Fibroblast of skin of abdomen (primary cell): Measurements from ENCODE around the gene PTGIR. TPM values are rescaled to one million over a fixed set of nuclear protein-coding genes. Genes with fewer than 3 reads are reported as not detected.

ENCODE experiments used
- DNase-seq: peaks from one replicate; pipeline ENCODE4 v3.0.0-alpha.2; 2013
- polyA plus RNA-seq, 2 experiments: library from polyadenylated mRNA; unstranded; fragments of 120-200 nt; gene quantifications; one replicate each; pipeline ENCODE4 v1.2.1, GENCODE V29; 2013; ENCODE audit not compliant: insufficient read length in 2 of 2

PTGIR gene, protein sequence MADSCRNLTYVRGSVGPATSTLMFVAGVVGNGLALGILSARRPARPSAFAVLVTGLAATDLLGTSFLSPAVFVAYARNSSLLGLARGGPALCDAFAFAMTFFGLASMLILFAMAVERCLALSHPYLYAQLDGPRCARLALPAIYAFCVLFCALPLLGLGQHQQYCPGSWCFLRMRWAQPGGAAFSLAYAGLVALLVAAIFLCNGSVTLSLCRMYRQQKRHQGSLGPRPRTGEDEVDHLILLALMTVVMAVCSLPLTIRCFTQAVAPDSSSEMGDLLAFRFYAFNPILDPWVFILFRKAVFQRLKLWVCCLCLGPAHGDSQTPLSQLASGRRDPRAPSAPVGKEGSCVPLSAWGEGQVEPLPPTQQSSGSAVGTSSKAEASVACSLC
- polyA plus RNA-seq (2013, experiment 1 of 2; ENCODE audit: insufficient read length): 10.4 TPM
- polyA plus RNA-seq (2013, experiment 2 of 2; ENCODE audit: insufficient read length): 10.2 TPM

DNA sequence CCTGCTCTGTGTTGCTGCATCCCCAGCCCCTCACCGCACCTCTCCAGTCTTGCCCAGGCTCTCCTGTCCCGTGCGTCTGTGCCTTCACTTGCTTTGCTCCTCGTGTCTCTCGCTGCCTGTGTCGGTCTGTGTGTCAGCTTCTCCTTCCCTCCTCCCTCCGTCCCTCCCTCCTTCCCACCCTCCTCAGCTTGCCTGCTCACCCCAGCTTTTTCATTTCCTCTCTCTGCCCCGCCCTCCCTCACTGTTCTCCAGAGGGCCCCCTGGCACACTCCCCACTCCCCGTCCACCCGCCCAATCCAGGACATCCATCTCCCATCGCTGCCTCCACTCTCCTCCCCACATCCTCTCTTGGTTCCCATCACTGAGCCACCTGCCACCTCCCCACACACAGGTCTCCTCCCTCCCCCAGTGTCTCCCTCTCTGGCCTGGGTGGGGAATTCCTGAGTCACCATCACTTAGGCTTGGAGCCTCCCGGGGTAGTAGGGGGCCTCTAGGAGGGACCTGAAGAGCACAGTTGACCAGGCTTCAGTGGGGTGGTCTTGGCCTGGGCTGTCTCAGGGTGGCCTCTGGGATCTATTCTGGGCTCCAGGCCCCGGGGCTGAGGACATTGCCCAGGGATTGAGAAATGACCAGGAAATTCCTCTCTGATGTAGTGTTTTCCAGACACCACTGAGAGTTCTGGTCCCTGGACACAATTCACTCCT, at the start of gene PTGIR:
TSS of gene PTGIR (minus strand) at position 132 of the 704 bp plus-strand sequence. CDS start 864 bp downstream, outside the sequence.
- peak; percentile 83 for DNase-seq

DNA sequence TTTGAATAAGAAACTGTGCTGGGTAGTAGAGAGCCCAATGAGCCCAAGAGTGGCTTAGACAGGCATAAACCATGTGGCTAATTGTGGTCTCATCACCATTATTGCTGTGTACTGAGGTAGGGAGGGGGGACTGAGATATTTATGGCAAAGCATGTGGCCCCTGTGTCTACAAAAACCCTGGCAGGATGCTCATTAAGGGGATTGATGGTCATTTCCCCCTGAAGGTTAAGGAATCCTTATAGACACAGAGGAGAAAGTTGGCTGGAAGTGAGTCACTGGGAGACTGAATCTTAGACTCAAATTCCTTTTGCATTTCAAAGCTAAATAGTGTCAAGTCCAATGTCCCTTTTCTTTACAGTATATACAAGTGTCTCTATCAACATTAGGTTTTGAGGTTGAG, 45.9 kb upstream of the PTGIR start:
- peak; percentile 47 for DNase-seq

DNA sequence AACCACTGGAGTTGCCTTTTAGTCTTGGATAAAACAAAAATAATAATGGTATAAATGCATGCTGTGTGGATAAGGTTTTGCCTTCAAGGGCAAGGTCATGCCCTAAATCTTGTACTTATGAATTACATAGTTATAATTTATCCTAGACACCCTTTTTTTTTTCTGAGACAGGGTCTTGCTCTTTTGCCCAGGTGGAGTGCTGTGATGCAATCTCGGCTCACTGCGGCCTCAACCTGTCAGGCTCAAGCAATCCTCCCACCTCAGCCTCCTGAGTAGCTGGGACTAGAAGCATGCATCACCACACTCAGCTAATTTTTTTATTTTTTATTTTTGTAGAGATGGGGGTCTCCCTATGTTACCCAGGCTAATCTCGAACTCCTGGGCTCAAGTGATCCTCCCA, 43.8 kb upstream of the PTGIR start:
- DNase-seq: no peak

DNA sequence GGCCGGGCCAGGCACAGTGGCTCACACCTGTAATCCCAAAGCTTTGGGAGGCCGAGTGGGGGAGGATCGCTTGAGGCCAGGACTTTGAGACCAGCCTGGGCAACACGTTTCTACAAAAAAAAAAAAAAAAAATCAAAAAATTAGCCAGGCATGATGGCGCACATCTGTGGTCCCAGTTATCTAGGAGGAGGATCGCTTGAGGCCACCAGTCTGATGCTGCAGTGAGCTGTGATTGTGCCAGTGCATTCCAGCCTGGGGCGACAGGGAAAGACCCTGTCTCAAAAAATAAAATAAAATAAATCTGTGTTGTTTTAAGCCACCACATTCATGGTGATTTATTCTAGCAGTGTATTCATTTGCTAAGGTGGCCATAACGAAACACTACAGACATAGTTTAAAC, 40.2 kb upstream of the PTGIR start:
- no peak for DNase-seq

DNA sequence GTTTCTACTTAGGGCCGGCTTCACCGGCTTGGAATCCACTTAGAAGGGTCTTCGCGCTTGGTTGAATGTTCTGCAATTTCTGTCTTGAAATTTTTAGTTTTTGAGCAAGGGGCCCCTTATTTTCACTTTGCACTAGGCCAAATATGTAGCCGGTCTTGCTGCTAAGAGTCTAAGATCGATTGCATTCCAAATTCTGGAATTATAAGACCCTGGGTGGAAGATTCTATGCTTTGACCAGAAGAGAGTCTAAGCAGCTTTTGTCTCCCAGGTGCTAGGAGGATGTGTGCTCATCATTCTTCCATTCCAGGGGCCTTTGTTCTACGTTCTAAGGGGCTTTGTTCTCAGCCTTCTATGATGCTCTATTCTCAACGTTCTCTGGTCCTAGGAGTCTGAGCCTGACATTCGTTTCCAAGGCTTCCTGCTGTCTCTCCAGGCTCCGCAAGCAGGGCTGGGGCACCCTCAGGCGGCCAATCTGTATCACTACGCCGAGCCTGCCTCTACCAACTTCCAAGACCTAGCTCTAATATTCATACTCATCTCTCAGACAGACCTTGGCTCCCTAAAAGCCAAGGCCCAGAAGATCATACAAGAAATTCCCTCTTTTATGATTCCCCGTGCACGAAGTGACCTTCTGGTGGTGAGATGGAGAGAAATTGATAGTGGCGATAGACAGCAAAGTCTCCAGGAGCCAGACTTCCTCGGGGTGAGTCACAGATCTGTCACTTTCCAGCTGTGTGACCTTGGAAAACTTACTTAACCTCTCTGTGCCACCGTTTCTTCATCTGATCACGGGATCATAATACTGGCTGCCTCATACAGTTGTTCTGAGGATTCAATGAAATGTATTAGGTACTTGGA, 37.1 kb upstream of the PTGIR start:
- peak; percentile 87 for DNase-seq

DNA sequence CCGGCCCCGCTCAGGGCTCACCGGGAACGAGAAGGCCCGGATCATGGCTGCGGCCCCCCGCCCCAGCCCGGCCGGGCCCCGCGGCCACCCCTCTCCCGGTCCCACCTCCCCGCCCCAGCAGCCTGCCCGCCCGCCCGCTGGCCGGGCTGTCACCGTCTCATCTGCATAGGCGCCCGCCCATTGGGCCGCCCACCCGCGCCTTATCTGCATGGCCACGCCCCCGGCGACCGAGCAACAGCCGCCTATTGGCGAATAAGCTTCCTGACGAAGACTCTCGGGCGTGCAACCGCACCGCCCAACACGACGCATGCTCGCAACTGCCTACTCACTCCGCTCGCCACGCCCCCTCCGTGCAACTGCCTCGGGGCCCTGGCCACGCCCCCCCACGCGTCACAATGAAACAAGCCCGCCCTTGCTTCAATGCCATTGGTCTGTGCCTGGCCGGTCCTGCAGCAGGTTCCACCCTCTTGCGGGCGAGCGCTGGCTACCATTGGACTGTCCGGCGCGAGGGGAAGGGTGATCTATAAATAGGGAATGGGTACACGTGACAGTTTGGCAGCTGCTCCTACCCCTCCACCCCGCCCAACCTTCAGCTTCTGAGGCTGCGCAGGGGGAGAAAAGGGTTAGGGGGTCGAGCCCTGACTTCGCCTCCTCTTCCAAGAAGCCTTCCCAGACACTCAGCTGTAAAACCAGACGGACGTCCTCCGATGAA, 36.3 kb upstream of the PTGIR start, which contains the start of gene DACT3:
TSS of gene DACT3 (minus strand) at position 163 of the 712 bp plus-strand sequence. CDS start at position 45, 118 bp downstream.
- peak; percentile 100 for DNase-seq

DNA sequence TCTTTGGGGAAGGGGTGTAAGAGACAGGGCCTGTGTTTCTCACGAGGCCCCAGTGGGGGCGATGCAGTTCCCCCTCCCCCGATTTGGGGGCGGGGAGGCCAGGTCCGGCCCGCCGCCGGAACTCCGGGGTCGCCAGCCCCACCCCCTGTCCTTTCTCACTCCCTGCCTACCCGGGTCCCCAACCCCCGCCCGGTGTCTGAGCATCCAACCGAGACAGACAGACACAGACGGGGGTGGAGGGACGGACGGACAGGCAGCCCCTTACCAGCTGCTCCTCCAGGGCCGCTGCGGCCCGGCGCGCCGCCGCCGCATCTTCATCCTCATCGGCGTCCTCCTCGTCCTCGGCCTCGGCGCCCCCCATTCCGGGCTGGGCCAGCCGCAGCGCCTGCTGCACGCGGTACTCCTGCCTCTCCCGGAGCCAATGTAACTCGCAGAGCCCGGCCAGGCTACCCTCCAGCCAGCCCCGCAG, 35.7 kb upstream of the PTGIR start:
- DNase-seq: no peak

DNA sequence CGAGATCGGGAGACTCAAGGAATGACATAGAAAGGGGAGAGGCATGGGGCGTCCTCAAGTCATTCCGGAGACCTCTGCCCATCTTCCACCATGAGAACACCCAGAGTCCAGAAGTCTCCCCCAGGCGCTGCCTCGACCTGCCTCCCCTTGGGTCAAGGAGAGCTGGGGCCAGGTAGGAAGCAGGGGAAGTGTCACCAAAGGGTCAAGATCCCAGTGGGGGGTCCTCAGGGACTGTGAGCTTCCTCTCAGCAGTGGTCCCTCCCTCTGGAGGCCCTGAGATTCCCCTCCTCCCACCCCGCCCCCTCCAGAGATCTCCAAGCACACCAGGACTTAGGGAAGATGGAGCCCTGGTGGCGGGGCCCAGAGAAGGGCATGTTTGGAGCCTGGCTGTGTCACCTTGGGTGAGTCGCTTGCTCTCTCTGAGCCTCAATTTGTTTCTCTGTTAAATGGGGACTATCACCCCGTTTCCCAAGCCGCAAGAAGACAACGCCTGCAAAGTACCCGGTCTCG, 35.2 kb upstream of the PTGIR start:
- peak; percentile 49 for DNase-seq

DNA sequence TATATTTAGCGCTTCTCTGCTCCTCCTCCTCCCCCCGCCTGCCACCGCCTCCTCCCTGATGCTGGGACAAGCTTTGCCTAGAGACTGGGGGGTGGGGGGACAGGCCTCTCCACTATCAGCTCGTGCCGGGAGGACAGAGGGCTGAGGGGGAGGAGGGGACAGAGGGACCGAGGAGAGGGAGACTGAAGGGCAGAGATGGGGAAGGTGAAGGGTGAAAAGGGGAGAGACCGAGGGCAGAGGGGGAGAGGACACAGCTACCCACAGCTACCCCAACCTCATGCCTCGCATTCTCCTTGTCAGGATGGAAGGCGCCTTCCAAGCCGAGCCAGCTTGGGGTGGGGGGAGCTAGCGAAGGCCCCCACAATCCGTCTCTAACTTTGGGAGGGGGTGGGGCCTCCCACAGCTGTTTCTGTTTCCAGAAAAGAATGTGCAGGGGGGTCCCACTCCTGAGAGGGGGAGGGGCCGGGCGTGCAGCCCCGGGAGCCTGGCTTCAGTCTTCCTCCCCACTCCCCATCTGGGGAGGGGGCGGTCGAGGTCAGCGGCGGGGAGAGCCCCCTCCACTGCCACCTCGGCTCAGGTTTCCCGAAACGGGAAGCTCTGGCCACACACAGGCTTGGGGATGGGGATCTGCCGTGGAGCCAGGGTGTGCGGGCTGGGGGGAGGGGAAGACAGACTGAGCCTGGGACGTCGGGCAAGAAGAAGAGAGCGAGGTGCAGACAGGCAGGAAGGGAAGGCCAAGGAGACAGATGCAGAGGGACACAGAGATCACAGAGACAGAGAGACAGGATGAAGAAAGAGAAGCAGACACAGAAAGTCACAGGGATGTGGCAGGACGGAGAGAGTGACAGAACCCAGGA, 34.5 kb upstream of the PTGIR start:
- DNase-seq: peak; percentile 59

DNA sequence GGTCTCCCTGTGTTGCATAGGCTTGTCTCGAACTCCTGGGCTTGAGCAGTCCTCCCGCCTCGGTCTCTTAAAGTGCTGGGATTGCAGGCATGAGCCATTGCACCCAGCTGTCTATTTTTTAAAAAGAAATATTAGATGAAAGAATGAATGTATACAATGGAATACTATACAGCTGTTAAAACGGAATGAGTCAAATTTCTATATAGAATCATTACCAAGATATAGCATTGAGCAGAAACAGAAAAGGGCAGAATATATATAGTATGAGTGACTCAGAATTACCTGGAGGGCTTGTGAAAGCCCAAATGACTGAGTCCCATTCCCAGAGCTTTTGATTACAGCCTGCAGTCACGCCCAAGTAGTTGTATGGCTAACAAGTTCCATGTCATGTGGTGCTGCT, 31.7 kb upstream of the PTGIR start:
- no peak for DNase-seq

DNA sequence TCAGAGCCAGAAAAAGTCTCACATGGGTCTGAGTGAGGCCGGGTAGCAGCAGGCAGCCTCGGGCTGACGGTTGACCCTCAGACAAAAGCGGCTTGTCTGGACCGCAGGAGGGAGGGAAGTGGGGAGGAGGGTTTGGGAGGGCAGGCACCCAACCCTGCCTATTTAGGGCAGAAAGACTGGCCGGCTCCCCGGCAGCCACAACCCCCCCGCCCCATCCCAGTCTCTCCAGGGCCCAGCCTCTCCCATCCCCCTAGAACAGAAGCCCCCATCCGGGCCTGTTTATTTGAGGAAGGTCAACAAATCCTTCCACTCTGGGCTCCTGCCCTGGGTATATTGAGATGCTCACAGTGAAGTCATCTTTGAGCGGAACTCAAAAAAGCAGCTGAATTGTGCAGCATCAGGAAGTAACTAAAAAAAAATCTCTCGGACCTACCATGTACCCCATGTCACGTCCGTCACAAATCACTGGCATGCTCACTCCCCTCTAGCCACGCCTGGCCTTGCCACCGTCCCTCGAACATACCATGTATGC, 29.8 kb upstream of the PTGIR start:
- DNase-seq: no peak

DNA sequence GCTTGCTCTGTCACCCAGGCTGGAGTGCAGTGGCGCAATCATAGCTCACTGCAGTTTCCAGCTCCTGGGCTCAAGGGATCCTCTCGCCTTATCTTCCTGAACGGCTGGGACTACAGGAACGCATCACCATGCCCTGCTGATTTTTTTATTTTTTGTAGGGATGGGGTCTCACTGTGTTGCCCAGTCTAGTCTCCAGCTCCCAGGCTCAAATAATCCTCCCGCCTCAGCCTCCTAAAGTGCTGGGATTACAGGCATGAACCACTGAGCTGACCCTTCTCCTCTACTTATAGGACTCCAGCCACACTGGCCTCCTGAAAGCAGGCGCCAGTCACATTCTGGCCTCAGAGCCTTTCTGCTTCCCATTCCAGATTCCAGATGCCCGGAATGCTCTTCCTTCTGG, 25.6 kb upstream of the PTGIR start:
- DNase-seq: no peak

DNA sequence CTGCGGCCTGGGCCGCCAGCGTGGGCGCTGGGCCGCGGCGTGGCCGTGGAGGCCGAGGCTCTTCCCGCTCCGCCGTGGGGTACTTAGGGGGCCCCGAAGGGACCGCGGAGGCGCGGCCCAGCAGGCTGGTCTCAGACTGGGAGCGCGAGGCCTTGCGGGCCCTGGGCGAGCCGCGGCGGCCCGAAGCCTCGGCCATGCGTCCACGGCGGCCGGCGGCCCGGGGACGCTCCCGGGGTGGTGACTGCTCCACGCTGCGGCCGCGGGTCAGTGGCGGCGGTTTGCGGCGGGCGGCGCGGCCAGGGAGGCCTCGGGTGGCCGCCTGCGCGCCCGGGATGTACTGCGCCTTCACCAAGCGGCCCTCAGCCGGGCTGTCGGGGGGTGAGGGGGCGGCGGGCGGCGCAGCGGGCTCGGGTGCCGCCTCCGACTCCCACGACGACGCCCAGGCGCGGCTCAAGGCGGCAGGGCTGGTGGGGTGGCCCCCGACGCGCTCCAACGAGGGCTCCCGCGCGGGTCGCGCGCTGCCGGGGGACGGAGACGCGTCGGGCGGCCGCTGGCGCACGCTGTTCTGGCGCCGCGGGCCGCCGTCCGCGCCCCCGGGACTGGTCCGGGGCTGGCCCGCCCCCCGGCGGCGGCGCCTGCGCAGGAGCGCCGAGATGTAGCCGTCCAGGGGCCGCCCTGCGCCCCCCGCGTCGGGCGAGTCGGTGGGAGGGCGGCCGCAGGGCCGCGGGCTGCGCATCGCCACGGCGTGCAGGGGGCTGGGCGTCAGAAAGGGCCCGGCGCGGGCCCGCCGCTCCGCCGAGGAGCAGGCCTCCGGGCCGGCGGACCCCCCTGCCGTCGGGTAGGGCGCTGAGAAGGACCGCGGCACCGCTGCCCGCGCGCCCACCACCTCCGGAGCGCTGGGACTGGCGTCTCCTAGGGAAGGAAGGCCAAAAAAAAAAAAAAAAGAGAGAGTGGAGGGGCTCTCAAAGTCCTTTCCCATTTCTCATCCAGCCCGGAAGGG, 24.4 kb upstream of the PTGIR start:
- no peak for DNase-seq

DNA sequence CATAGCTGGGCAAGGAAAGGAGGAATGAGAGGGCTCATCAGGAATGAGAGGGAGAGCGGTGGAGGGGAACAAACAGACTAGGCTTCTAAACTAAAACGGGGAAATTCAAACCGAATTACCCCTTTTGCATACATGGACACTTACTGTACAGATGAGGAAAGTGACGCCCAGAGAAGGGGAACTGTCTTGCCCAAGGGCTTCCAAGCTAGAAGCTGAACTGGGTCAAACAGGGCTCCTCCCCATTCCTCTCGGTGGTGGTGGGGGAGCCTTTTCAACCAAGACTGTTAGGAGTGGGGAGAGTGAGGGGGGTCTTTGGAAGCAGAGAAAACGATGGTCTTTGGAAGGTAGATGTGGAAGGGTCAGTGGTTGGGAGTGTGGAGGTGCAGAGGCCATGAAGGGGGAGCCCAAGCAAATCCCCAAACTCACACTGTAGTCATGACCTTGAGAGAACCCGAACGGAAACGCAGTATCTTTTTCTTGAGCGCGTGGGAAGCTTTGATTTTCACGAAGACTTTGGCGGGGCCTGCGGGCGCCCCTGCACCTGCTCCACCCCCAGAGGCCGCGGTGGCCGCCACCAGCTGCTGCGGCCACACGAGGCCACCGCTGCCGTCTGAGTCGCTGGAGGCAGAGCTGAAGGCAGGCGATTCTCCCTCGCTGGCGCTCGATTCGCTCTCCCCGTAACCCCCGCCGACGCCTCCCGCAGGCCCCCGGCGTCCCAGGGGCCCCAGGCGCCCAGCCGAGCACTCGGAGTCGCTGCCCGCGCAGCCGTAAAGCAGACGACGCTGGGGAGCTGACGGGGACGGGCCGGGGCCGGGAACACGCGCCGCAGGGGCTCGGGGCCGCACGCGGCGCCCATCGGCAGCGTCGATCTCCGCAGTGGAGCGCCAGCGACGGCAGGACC, 23.4 kb upstream of the PTGIR start:
- DNase-seq: no peak

DNA sequence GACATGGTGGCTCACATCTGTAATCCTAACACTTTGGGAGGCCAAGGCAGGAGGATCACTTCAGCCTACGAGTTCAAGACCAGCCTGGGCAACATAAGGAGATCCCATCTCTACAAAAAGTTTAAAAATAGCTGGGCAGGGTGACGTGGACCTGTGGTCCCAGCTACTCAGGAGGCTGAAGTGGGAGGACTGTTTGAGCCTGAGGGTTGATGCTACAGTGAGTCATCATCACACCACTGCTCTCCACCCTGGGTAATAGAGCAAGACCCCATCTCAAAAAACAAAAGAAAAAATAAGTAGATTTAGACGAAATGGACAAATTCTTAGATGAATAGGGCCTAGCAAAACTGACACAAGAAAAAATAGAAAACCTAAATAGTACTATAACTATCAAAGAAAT, 21.5 kb upstream of the PTGIR start:
- DNase-seq: no peak

DNA sequence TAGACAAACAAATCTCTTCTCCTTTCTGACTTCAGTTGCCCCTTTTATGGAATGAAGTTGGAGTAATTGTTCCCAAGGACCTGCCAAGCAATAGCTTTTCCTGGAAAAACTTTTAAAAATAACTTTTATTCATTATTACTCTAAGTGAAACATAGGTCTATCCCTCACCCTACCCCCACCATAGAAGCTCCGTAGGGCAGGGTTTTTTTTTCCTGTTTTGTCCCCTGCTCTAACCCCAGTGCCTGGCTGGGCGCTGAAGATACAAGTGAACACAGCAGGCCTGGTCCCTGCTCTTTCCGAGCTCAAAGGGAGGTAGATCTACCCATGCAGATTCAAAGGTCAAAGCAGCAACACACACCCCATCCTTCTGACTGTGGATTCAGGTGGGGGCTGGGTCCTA, 19.8 kb upstream of the PTGIR start:
- DNase-seq: no peak

DNA sequence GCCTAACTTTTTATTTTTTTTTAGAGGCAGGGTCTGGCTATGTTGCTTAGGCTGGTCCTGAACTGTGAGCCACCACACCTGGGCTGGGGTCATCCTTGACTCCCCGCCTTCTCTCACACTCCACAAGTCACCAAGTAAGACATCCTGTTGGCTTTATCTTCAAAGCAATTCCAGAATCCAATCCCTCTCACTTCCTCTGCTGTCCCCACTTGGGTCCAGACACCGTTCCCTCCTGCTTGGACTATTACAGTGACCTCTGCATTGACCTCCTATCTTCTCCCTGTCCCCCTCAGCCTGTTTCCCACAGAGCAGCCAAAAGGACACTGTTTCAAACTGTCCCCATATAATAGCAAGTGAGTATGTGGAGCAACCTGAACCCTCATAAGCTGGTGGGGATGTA, 15.8 kb upstream of the PTGIR start:
- no peak for DNase-seq
